Gastroesophageal sphincter (tissue), 3 donors: ENCODE data around the gene SRSF8.

Source experiments
- CTCF ChIP-seq, 4 experiments: fragments of 200-600 bp in 2 of 4; fragments of 450-650 bp in 2 of 4; sonication (generic) in 1 of 4; IDR thresholded peaks; one replicate each; pipeline ENCODE4 v1.5.1; 2017 to 2019; ENCODE audit warnings: antibody characterized with exemption in 4 of 4, mild to moderate bottlenecking in 2 of 4, moderate library complexity in 2 of 4
- POLR2A ChIP-seq, 2 donors: fragments of 450-650 bp; IDR thresholded peaks; one replicate each; pipeline ENCODE4 v1.6.1; 2017; ENCODE audit warnings: antibody characterized with exemption in 2 of 2, mild to moderate bottlenecking in 2 of 2, moderate library complexity in 1 of 2
- POLR2AphosphoS5 ChIP-seq: sonication (generic); formaldehyde crosslinking; IDR thresholded peaks from one replicate; pipeline ENCODE4 v1.6.1; 2017; ENCODE audit warnings: antibody characterized with exemption

- TF ChIP-seq CTCF (IDR thresholded peaks at IDR 0.05) (no peak), POLR2AphosphoS5 (no peak), POLR2A (IDR thresholded peaks at IDR 0.05) (no peak)
Observed at GRCh38 chr11:95093548-95093947, 26.8 kb downstream of the SRSF8 start.
